HCT116 (cell line): ENCODE measurements around the gene TXNDC11. TPM values are rescaled to one million over a fixed set of nuclear protein-coding genes. Genes with fewer than 3 reads are reported as not detected.

Experiments used
- ATAC-seq: fragments of 200-7000 bp; cut with Tn5 transposase; 2 replicates; pipeline ENCODE4 v1.9.1; 2020; ENCODE audit warnings: mild to moderate bottlenecking, moderate library complexity
- BruUV-seq: library from RNA; stranded (reverse); fragments of 400-500 nt; replicated peaks from 2 replicates; lab custom pipeline; 2021; lab: Mats Ljungman, UMichigan
- CTCF ChIA-PET: fragments of 300-600 bp; sonication (Branson Sonifier 250); formaldehyde crosslinking; loops from one replicate; lab custom pipeline; 2021; ENCODE audit warnings: antibody characterized with exemption; lab: Charles Lee
- POLR2A ChIA-PET: fragments of 300-600, 350-600 bp; sonication (Branson Sonifier 250); formaldehyde crosslinking; loops from one replicate; lab custom pipeline; 2021; ENCODE audit warnings: antibody characterized with exemption; lab: Charles Lee
- RAD21 ChIA-PET, 2 experiments: fragments of 300-600 bp; sonication (Branson Sonifier 250); formaldehyde crosslinking; loops; one replicate each; lab custom pipeline; 2023; ENCODE audit warnings: low total read pairs in 2 of 2; ENCODE audit not compliant: uncharacterized antibody in 2 of 2, unreplicated experiment in 2 of 2, low non-redundant PET in 1 of 2; lab: Charles Lee
- DNase-seq: peaks from one replicate; pipeline ENCODE4 v3.0.0-alpha.2; 2010; ENCODE audit warnings: low read depth, low spot score
- H2AFZ ChIP-seq: fragments of 200-600 bp; shearing (Covaris generic), sonication (generic); 2 replicates; pipeline ENCODE4 v1.6.1; 2017; ENCODE audit warnings: low read depth, mixed run types, mixed read lengths, antibody characterized with exemption, low read length; ENCODE audit not compliant: poor library complexity, severe bottlenecking
- H3K27ac ChIP-seq: 2 replicates; pipeline ENCODE4 v1.5.1; 2012; ENCODE audit warnings: low read depth, low read length
- H3K27me3 ChIP-seq: fragments of 200-600 bp; sonication (generic); 2 replicates; pipeline ENCODE4 v1.6.1; 2016; ENCODE audit warnings: mixed run types, low read length, mixed read lengths; ENCODE audit not compliant: insufficient read depth
- H3K36me3 ChIP-seq, 2 experiments: fragments of 200-500 bp in 1 of 2; fragments of 200-600 bp in 1 of 2; sonication (Bioruptor generic) in 1 of 2; sonication (generic) in 1 of 2; 2 replicates each; pipeline versions ENCODE4 v1.5.1 to v1.6.1; 2014 to 2016; ENCODE audit warnings: low read length in 2 of 2, inconsistent platforms in 1 of 2, mixed read lengths in 1 of 2, mixed run types in 1 of 2; ENCODE audit not compliant: insufficient read depth in 2 of 2, control insufficient read depth in 1 of 2
- H3K4me1 ChIP-seq, 2 experiments: fragments of 200-600 bp in 1 of 2; sonication (generic) in 1 of 2; 2 replicates each; pipeline versions ENCODE4 v1.5.1 to v1.6.1; 2012 to 2017; ENCODE audit warnings: low read length in 2 of 2, inconsistent platforms in 1 of 2, mild to moderate bottlenecking in 1 of 2, mixed read lengths in 1 of 2, mixed run types in 1 of 2, moderate library complexity in 1 of 2; ENCODE audit not compliant: insufficient read depth in 2 of 2, control insufficient read depth in 1 of 2
- H3K4me2 ChIP-seq: fragments of 200-600 bp; sonication (generic); 2 replicates; pipeline ENCODE4 v1.6.1; 2017; ENCODE audit warnings: mixed run types, low read length, mixed read lengths
- H3K4me3 ChIP-seq, 2 experiments: fragments of 200-600 bp in 1 of 2; sonication (generic) in 1 of 2; replicated peaks in 1 of 2; 2 replicates each; pipeline ENCODE4 v1.5.1; 2011 to 2016; ENCODE audit warnings: low read length in 2 of 2, control low read depth in 1 of 2, low read depth in 1 of 2, mild to moderate bottlenecking in 1 of 2, mixed read lengths in 1 of 2, mixed run types in 1 of 2
- H3K79me2 ChIP-seq: fragments of 200-600 bp; sonication (generic); 2 replicates; pipeline ENCODE4 v1.6.1; 2017; ENCODE audit warnings: mild to moderate bottlenecking, mixed run types, low read length, moderate library complexity, mixed read lengths; ENCODE audit not compliant: insufficient read depth
- H3K9ac ChIP-seq: fragments of 200-600 bp; sonication (generic); 2 replicates; pipeline ENCODE4 v1.6.1; 2016; ENCODE audit warnings: low read length, mixed read lengths
- H3K9me2 ChIP-seq: fragments of 200-600 bp; sonication (generic), shearing (Covaris generic); 2 replicates; pipeline ENCODE4 v1.6.1; 2017; ENCODE audit warnings: mixed run types, mild to moderate bottlenecking, moderate library complexity; ENCODE audit not compliant: insufficient read depth
- H3K9me3 ChIP-seq, 2 experiments: fragments of 200-500 bp in 1 of 2; fragments of 200-600 bp in 1 of 2; sonication (Bioruptor generic) in 1 of 2; sonication (generic) in 1 of 2; 2 replicates each; pipeline ENCODE4 v1.6.1; 2014 to 2017; ENCODE audit warnings: low read length in 2 of 2, mixed read lengths in 2 of 2, inconsistent platforms in 1 of 2, low read depth in 1 of 2, mild to moderate bottlenecking in 1 of 2, mixed run types in 1 of 2, moderate library complexity in 1 of 2; ENCODE audit not compliant: control insufficient read depth in 1 of 2, insufficient read depth in 1 of 2
- H4K20me1 ChIP-seq: fragments of 200-600 bp; sonication (generic), shearing (Covaris generic); 2 replicates; pipeline ENCODE4 v1.6.1; 2017; ENCODE audit warnings: mixed run types, mild to moderate bottlenecking, moderate library complexity; ENCODE audit not compliant: insufficient read depth
- CBX3 ChIP-seq: IDR thresholded peaks from 2 replicates; pipeline ENCODE4 v1.6.1; 2012; ENCODE audit warnings: low read depth
- EGR1 ChIP-seq: IDR thresholded peaks from 2 replicates; pipeline ENCODE4 v1.6.1; 2012; ENCODE audit warnings: low read depth
- ELF1 ChIP-seq: IDR thresholded peaks from 2 replicates; pipeline ENCODE4 v1.6.1; 2012; ENCODE audit warnings: low read depth, borderline replicate concordance
- EZH2 ChIP-seq: fragments of 200-600 bp; sonication (generic); IDR thresholded peaks from 2 replicates; pipeline ENCODE4 v1.6.1; 2017; ENCODE audit warnings: antibody characterized with exemption, mixed run types
- EZH2phosphoT487 ChIP-seq: fragments of 200-600 bp; IDR thresholded peaks from 2 replicates; pipeline ENCODE4 v1.6.1; 2018; ENCODE audit warnings: antibody characterized with exemption, borderline replicate concordance
- FOSL1 ChIP-seq: IDR thresholded peaks from 2 replicates; pipeline ENCODE4 v1.6.1; 2012; ENCODE audit warnings: low read depth
- JUND ChIP-seq: IDR thresholded peaks from 2 replicates; pipeline ENCODE4 v1.6.1; 2012
- POLR2A ChIP-seq: IDR thresholded peaks from 2 replicates; pipeline ENCODE4 v1.7.0; 2011; ENCODE audit warnings: borderline replicate concordance; ENCODE audit not compliant: insufficient read depth, insufficient read length; ENCODE audit errors: extremely low read depth
- POLR2AphosphoS5 ChIP-seq: IDR thresholded peaks from 2 replicates; pipeline ENCODE4 v1.6.1; 2011; ENCODE audit warnings: mild to moderate bottlenecking, low read depth, low read length, moderate library complexity
- RAD21 ChIP-seq: IDR thresholded peaks from 2 replicates; pipeline ENCODE4 v1.6.1; 2012; ENCODE audit warnings: low read depth, mild to moderate bottlenecking
- SP1 ChIP-seq: IDR thresholded peaks from 2 replicates; pipeline ENCODE4 v1.6.1; 2012; ENCODE audit warnings: low read depth
- SRF ChIP-seq: IDR thresholded peaks from 2 replicates; pipeline ENCODE4 v1.6.1; 2012; ENCODE audit warnings: low read depth
- TCF7L2 ChIP-seq: IDR thresholded peaks from 2 replicates; pipeline ENCODE4 v1.7.0; 2011; ENCODE audit warnings: borderline replicate concordance, inconsistent platforms; ENCODE audit not compliant: insufficient read depth, insufficient read length; ENCODE audit errors: extremely low read depth
- YY1 ChIP-seq: IDR thresholded peaks from 2 replicates; pipeline ENCODE4 v1.6.1; 2011; ENCODE audit warnings: low read length, low read depth, moderate library complexity, mild to moderate bottlenecking; ENCODE audit not compliant: insufficient replicate concordance; ENCODE audit errors: extremely low read depth
- ZFX ChIP-seq: fragments of 450-650 bp; IDR thresholded peaks from 2 replicates; pipeline ENCODE4 v1.6.1; 2017
- ZNF274 ChIP-seq: fragments of 200-500 bp; sonication (Bioruptor generic); IDR thresholded peaks from 2 replicates; pipeline ENCODE4 v1.6.1; 2014; ENCODE audit warnings: mild to moderate bottlenecking, low read depth, low read length, inconsistent platforms
- intact Hi-C: fragments of 100-400 bp; cut with micrococcal nuclease; formaldehyde crosslinking; loops from 2 replicates; pipeline ENCODE4 v1.10.0; 2022
- total RNA-seq: library from RNA; stranded (reverse); gene quantifications from one replicate; pipeline ENCODE4 v1.2.1, GENCODE V29; 2021; ENCODE audit not compliant: unreplicated experiment
- TF ChIP-seq, protein P1 (sequence below), 3 experiments: fragments of 200-600 bp in 1 of 3; sonication (generic) in 1 of 3; IDR thresholded peaks in 2 of 3; conservative IDR thresholded peaks in 1 of 3; 2 replicates each; pipeline ENCODE4 v1.5.1; 2012 to 2017; ENCODE audit warnings: low read depth in 2 of 3, low read length in 2 of 3, antibody characterized with exemption in 1 of 3, borderline replicate concordance in 1 of 3, control low read depth in 1 of 3, mild to moderate bottlenecking in 1 of 3, mixed read lengths in 1 of 3, mixed run types in 1 of 3, moderate library complexity in 1 of 3; ENCODE audit not compliant: insufficient read depth in 1 of 3
- TF ChIP-seq, protein P2 (sequence below): IDR thresholded peaks from 2 replicates; pipeline ENCODE4 v1.6.1; 2012
- TF ChIP-seq, protein P3 (sequence below): IDR thresholded peaks from 2 replicates; pipeline ENCODE4 v1.6.1; 2012

TXNDC11 gene
- total RNA-seq, 1 experiment from 2014 or later, result 26.8 TPM

DNA sequence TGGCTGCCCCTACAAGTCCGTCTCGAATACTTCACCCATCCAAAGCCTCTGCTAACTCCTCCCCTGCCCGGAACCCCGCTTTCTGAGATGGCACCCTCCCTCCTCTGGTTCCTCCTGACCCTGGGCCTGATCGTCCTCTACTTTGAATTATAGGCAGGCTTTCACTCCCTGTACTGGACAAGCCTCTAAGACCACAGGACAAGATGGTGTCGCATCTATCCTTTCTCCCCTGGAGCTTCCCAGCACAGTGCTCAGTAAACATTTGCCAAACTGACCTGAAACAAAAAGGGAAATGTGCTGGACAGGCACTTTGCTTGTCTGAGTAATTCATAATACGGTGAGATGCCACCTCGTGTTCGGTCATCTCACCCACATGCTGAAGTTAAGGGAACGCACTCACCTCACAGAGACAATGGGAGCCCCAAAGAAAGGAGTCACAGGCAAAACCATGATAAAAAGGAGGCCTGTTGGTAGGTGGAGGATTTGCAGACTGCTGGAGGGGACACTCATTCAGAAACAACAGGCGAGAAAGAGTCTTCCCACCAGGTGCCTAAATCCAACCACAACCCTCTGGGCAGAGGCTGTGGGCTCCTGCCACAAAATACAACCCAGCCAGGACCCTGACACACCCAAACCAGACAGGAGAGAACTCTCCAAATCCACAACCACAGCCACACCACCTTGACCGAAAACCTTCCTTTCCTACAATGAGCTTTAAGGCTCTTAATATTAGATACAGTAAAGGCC lies 46.2 kb downstream of the TXNDC11 start:
- POLR2A ChIA-PET, result no interaction called here

DNA sequence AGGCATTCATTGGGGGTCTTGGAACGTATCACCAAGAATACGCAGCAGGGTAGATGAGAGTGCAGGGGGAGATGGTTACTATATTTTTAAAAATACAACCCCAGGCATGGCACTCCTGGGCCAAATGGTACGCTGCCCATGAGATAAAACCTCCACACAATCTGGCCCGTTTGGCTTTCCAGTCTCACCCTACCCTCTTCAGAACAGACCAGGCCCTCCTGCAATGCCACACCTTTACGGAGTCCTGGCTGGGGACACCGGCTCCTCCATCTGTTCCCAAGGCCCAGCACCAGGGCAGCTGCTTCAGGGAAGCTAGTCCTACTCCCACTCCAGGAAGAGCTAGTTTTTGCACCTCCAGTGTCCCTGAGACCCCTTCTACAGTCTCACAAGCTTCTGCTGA lies 50.0 kb downstream of the TXNDC11 start:
- H2AFZ ChIP-seq, result no peak overlapping the region
- DNase-seq (no peak), ATAC-seq (no peak)
- H3K9me3 ChIP-seq, result no peaks in the 10 kb centered on the region
- no peak overlapping the region for H3K27ac ChIP-seq
- no peaks in the 10 kb centered on the region for H4K20me1 ChIP-seq
- no peak overlapping the region for H3K4me3 ChIP-seq
- H3K4me2 ChIP-seq, result no peak overlapping the region
- H3K79me2 ChIP-seq, result 0 out of 2 replicates have a peak, but pooled peaks cover 3% of the 10 kb centered on the region
- H3K9ac ChIP-seq, result no peak overlapping the region
- RAD21 ChIA-PET, result no interaction called here
- POLR2A ChIA-PET, result no interaction called here
- intact Hi-C loops, result no loop called here
- BruUV-seq, result no TSS peak
- peaks cover 21 to 40% of the 10 kb centered on the region in 2 experiments for H3K36me3 ChIP-seq
- H3K4me1 ChIP-seq, result no peaks in the 10 kb centered on the region
- CTCF ChIA-PET, result no interaction called here
- H3K9me2 ChIP-seq, result no peaks in the 10 kb centered on the region
- no peaks in the 10 kb centered on the region for H3K27me3 ChIP-seq
- no peak for TF ChIP-seq ELF1
- TF ChIP-seq CBX3, result no peak
- TF ChIP-seq RAD21, result no peak
- TF ChIP-seq POLR2AphosphoS5, result no peak
- no peak for TF ChIP-seq ZNF274
- TF ChIP-seq POLR2A, result no peak
- TF ChIP-seq, protein P1, sequence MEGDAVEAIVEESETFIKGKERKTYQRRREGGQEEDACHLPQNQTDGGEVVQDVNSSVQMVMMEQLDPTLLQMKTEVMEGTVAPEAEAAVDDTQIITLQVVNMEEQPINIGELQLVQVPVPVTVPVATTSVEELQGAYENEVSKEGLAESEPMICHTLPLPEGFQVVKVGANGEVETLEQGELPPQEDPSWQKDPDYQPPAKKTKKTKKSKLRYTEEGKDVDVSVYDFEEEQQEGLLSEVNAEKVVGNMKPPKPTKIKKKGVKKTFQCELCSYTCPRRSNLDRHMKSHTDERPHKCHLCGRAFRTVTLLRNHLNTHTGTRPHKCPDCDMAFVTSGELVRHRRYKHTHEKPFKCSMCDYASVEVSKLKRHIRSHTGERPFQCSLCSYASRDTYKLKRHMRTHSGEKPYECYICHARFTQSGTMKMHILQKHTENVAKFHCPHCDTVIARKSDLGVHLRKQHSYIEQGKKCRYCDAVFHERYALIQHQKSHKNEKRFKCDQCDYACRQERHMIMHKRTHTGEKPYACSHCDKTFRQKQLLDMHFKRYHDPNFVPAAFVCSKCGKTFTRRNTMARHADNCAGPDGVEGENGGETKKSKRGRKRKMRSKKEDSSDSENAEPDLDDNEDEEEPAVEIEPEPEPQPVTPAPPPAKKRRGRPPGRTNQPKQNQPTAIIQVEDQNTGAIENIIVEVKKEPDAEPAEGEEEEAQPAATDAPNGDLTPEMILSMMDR (IDR thresholded peaks at IDR 0.05 in 2 of 3, conservative IDR thresholded peaks at IDR 0.05 in 1 of 3; ENCODE audit: borderline replicate concordance in 1 of 3, insufficient read depth in 1 of 3, low read depth in 2 of 3, low read length in 2 of 3), result no peak
- no peak for TF ChIP-seq EZH2phosphoT487
- no peak for TF ChIP-seq FOSL1
- no peak for TF ChIP-seq TCF7L2
- TF ChIP-seq EZH2, result no peak
- TF ChIP-seq SRF, result no peak
- no peak for TF ChIP-seq YY1
- TF ChIP-seq ZFX, result no peak
- TF ChIP-seq SP1, result no peak
- TF ChIP-seq, protein P2, sequence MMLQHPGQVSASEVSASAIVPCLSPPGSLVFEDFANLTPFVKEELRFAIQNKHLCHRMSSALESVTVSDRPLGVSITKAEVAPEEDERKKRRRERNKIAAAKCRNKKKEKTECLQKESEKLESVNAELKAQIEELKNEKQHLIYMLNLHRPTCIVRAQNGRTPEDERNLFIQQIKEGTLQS, result no peak
- TF ChIP-seq, protein P3, sequence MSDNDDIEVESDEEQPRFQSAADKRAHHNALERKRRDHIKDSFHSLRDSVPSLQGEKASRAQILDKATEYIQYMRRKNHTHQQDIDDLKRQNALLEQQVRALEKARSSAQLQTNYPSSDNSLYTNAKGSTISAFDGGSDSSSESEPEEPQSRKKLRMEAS, result no peak

More for the DNA sequence above, 46.2 kb downstream of the TXNDC11 start:
- no peak overlapping the region for H3K9ac ChIP-seq
- no peak overlapping the region for H3K4me2 ChIP-seq
- ChIA-PET RAD21 (no interaction called here), CTCF (no interaction called here)
- H3K27me3 ChIP-seq, result no peaks in the 10 kb centered on the region
- H3K9me3 ChIP-seq, result no peaks in the 10 kb centered on the region
- H3K4me1 ChIP-seq, result no peaks in the 10 kb centered on the region
- H3K27ac ChIP-seq, result no peak overlapping the region
- H2AFZ ChIP-seq, result no peak overlapping the region
- TF ChIP-seq JUND (no peak), SP1 (no peak), EGR1 (no peak), RAD21 (no peak)
- TF ChIP-seq, protein P3, result no peak
- no TSS peak for BruUV-seq
- peaks cover 15 to 39% of the 10 kb centered on the region in 2 experiments; a peak in 2 of 4 replicates for H3K36me3 ChIP-seq
- H3K4me3 ChIP-seq, result no peak overlapping the region
- ATAC-seq (no peak), DNase-seq (no peak)
- intact Hi-C loops, result no loop called here
- H3K9me2 ChIP-seq, result no peaks in the 10 kb centered on the region
- H4K20me1 ChIP-seq, result no peaks in the 10 kb centered on the region
- H3K79me2 ChIP-seq, result peaks cover 13% of the 10 kb centered on the region; the same call in 1 of the 2 replicates
